NCI-H2227 (cell line): Measurements from ENCODE around the gene TMEM184C.

ENCODE experiments used
- DNase-seq: peaks from one replicate; lab custom pipeline; 2025; ENCODE audit not compliant: unreplicated experiment; lab: John Stamatoyannopoulos, UW

Gene TMEM184C

GRCh38 chr4:147648656-147649055 is 31.5 kb downstream of the TMEM184C start:
- no peak for DNase-seq

DNA sequence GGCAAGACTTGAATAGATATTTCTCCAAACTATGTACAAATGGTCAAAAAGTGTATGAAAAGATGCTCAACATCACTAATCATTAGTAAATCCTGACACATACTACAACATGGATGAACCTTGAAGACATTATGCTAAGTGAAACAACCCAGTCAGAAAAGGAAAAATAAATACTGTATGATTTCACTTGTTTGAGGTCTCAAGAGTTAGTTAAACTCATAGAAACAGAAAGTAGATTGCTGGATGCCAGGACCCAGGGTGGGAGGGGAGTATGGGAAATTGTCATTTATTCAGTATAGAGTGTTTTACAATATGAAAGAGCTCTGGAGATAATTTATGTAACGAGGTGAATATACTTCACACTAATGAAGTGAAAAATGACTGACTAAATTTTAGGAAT is 34.4 kb downstream of the TMEM184C start:
- no peak for DNase-seq

- no peak for DNase-seq
Observed at GRCh38 chr4:147655639-147656038, 38.4 kb downstream of the TMEM184C start.

GRCh38 chr4:147658501-147658900 is 41.3 kb downstream of the TMEM184C start:
- no peak for DNase-seq

DNA sequence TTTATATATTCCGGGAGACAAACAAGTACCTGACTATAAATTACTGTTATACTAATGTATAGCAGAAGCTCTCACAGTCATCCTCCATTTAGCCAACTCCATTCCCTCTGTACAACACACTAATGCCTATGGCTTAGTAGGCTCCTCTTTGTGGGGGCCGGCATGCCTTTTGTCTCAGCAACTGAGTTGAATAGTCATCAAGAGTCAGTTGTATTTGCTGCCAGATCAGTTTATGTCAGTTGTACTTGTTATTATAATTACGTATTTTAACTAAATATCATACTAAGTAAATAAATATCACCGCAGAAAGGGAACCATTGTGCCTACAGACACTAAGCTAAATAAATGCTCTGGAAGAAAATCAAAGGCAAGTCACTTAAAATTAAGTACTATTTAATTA is 56.9 kb downstream of the TMEM184C start:
- DNase-seq, result no peak

DNA sequence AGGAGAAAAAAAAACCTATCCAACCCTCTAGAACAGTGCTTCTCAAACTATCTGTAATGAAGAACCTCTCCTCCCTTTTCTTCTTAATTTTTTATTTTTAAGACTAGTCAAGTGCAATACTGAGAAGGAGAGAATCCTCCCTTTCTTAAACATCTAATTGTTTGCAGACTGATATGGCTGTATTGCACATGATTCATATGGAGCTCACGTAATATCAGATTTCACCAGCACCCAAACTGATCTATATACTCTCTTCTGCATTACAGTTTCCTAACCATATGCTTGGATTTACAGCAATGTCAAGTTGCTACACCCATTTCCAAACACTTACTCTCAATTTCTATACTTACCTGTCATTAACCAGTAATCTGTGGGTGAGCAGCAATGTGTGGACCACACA is 57.3 kb downstream of the TMEM184C start:
- no peak for DNase-seq

DNA sequence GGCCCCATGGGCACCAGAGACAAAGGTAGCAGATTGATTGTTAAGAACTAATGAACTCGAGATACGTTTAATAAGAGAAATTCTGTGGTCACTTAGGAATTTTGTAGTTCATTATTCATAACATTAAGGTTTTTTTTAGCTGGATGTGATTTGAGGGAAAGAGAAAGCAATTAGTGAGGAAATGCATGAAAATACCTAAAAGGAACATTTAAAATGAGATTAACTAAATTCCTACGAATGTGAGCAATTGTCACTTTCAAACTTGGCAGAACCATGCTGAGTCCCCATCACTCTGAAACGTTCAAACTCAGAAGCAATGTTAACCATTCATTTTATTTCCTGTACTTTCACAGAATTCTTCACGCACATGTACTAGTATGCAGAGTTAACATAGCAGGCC is 60.9 kb downstream of the TMEM184C start:
- DNase-seq, result no peak

- DNase-seq, result no peak
Observed at GRCh38 chr4:147678796-147679549, 61.8 kb downstream of the TMEM184C start.

DNA sequence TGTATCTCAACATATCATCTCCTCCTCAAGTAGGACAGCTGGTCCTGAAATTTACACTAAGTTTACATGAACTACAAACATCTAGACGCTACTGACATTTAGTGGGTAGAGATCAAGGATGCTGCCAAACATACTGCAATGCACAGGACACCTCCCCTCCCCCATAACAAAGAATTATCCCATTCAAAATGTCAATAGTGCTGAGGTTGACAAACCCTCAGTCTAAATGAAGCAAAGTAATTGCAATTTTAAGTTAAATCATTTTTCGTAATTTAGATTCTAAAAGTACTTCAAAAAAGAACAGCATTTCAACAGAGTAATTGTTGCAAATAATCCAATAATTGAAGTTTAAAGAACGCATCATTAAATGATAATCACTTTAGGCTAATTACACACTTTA is 65.6 kb downstream of the TMEM184C start:
- DNase-seq, result no peak

DNA sequence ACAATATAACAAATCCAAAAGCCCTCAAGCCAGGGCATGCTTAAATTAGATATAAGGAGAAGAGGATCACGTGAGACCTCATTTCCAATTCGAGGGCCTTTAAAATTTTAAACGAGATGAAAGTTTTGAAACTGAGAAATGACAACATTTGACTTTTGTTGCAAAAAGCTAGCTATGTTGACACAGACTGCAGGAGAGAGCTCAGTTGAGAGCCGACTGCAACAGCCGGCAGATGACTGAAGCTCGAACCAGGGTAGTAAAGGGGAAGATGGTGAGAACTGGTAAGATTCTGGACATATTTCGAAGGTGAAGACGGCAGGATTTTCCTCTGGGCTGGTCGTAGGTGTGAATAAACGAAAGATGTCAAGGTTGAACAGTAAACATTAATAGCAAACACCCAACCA is 66.0 kb downstream of the TMEM184C start:
- DNase-seq, result peak; percentile 1

DNA sequence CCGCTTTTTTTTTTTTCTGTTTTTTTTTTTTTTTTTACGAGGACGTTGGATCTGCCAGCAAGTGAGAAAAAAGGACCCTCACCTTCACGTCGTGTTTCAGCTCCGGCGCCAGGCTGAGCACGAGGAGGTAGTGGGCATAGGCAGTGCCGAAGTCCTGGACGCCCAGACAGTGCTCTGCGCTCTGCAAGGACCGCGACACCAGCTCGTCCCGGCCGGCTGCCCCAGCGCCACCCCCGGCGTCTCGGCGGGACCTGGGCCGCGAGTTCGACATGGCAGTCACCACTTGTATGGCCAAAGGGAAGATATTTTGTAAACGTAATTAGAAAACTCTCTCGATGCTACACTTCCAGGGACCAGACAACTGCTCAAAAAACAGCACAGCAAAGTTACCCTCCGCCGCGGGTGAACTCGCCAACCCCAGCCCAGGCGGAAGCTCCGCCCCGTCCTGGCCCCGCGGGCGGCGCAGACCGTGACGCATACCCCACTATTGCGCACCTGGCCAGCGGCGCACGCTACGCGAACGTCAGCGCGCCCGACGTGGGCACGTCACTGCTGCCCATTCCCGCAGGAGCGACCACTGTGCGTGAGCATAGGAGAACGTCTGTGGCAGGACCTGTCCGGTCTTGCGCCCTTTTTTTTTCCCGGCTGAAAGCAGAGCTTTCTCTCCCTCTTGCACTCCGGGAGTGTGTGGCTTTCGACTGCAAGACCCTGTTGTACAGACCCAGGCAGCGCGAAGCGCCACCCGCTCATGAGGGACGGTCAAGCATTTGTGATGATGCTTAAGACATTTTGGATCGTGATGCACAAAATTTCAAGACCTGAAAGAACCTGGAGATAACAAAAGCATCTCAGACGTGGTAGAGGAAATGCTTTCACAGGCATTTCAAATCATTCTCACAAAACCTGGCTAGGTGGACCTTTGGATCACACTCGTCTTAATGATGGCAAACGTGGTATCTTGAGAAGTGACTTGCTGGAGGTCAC is 66.8 kb downstream of the TMEM184C start, which contains the start of gene PRMT9:
Gene PRMT9, minus strand, starts transcription at position 447 of the 984 bp plus-strand sequence. Its CDS starts 176 bp downstream, at position 271.
- peak; percentile 92 for DNase-seq

GRCh38 chr4:147689067-147689466 is 71.9 kb downstream of the TMEM184C start:
- no peak for DNase-seq

DNA sequence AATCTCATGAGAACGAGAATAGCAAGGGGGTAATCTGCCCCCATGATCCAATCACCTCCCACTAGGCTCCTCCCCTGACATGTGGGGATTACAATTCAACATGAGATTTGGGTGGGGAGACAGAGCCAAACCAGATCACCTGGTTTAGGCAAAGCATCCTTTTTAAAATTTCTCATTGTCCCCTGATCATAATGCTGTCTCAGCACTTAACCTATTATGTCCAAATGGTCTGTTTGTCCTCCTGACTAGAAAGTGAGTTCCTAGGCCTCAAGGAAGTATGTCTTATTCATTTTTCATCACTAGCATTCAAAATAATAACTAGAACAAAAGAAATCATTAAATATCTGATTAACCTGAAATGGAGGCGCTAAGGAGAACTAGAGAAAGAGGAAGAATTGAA is 74.6 kb downstream of the TMEM184C start:
- no peak for DNase-seq

GRCh38 chr4:147693218-147693617 is 76.0 kb downstream of the TMEM184C start:
- no peak for DNase-seq

- DNase-seq, result no peak
Observed at GRCh38 chr4:147696866-147697265, 79.7 kb downstream of the TMEM184C start.

DNA sequence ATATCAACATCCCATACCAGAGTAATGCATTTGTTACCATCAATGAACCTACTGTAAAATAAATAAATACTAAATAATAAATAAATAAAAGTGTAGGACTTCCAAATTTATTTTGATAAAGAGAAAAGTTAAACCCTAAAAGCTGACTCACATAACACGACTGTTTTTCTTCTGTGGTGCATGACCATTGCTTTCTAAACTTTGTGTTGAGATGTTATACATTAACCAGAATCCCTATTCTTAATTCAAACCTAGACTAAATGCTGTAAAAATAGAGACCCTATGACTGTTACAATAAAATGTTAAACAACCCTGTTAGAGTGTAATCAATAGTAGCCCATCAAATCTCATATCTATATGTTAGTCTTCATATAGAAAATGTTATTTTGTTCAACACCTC is 87.6 kb downstream of the TMEM184C start:
- DNase-seq, result no peak

GRCh38 chr4:147707892-147708672 is 90.9 kb downstream of the TMEM184C start:
- DNase-seq, result no peak

- DNase-seq, result no peak
Observed at GRCh38 chr4:147709999-147710398, 92.8 kb downstream of the TMEM184C start.

GRCh38 chr4:147714575-147715401 is 97.6 kb downstream of the TMEM184C start:
- no peak for DNase-seq

DNA sequence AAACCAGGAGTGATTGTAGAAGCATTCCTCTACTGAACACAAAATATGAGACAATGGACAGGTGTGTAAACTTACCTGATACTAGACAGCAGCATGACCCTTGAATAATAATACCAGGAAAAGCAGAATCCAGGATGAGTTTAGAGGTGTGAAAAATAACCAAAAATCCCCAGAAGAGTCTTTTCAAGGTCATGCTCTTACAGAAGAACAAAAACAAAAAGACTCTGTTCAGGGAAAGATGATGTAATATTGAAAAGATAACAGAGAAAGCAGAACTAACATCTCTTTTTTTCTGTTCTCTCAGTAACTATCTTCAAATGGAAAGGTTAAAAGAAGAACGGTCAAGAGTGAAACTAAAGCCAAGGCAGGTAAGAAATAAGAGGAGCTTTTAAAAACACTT is 100.7 kb downstream of the TMEM184C start:
- DNase-seq, result no peak
